Measurements from ENCODE around the gene LSAMP. TPM values are rescaled to one million over a fixed set of nuclear protein-coding genes. Genes with fewer than 3 reads are reported as not detected.

Gene LSAMP
- total RNA-seq, 1 donor from 2014 or later: 3.9 TPM

DNA sequence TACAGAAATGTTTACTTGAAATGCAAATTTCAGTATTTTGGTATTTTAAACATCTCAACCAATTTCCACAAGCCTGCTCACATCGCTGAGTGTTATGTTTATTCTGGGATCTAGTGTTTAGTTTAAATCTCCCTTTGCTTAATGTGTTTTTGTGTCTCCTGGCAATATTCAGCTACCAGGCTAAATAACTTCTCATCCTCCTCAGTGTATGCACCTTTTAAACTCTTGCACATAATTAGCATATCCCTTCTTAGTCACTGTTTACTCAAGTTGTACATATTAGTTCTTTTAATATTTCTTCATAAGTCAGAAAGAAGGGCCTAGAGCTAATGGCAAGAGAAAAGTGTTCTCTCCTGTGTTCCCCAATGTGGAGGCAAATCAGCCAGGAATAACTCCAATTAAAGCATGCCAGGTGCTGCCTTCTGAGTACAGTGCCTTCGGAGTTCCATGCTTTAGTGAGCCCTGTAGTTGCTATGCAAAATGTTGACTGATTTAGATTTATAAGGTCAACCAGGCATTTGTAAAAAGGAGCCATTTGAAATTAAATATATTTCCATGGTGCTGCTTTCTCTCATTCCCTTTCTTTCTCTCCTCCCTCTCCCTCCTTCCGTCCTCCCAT is 587.7 kb downstream of the LSAMP start:
- Histone ChIP-seq H3K4me1 (no peaks in the 10 kb centered on the region), H3K36me3 (no peaks in the 10 kb centered on the region), H3K9me3 (no peaks in the 10 kb centered on the region), H3K4me3 (no peak overlapping the region), H3K27me3 (no peaks in the 10 kb centered on the region), H3K27ac (no peak overlapping the region)
- intact Hi-C loops (cut with DNase I): no loop called here
- DNase-seq (ENCODE audit: extremely low spot score in 2 of 2): no peak
- TF ChIP-seq POLR2AphosphoS5 (IDR thresholded peaks at IDR 0.05; ENCODE audit: insufficient read depth in 1 of 2, low read depth in 1 of 2) (no peak), POLR2A (IDR thresholded peaks at IDR 0.05) (no peak)

DNA sequence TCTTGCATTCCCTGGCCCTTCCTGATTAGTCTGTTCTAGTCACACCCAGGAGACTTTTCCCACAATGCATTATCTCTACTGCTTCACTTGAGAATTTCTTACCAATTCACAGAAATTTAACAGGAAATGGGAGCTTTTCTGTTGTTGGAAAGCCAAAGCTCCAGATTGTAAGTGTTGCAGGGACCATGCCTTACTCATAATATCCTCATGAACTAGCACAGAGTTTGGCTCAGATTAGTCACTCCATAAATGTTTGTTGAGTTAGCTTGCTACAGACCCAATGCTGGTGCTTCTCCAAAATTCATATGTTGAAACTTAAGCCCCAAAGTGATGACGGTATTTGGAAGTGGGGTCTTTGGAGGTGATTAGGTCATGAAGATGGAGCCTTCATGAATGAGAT is 589.4 kb downstream of the LSAMP start:
- Histone ChIP-seq H3K36me3 (no peaks in the 10 kb centered on the region), H3K27me3 (no peaks in the 10 kb centered on the region), H3K4me1 (no peaks in the 10 kb centered on the region), H3K9me3 (no peaks in the 10 kb centered on the region), H3K27ac (no peak overlapping the region), H3K4me3 (no peak overlapping the region)
- intact Hi-C loops (cut with DNase I): no loop called here
- no peak for TF ChIP-seq CTCF (IDR thresholded peaks at IDR 0.05)
- no peak for TF ChIP-seq POLR2A (IDR thresholded peaks at IDR 0.05)
- TF ChIP-seq POLR2AphosphoS5 (IDR thresholded peaks at IDR 0.05; ENCODE audit: insufficient read depth in 1 of 2, low read depth in 1 of 2): no peak
- no peak for DNase-seq (ENCODE audit: extremely low spot score in 2 of 2)

- intact Hi-C loops (cut with DNase I): no loop called here
- no peak for TF ChIP-seq POLR2AphosphoS5 (IDR thresholded peaks at IDR 0.05; ENCODE audit: insufficient read depth in 1 of 2, low read depth in 1 of 2)
- TF ChIP-seq CTCF (IDR thresholded peaks at IDR 0.05): no peak
- TF ChIP-seq POLR2A (IDR thresholded peaks at IDR 0.05): no peak
- no peak overlapping the region for H3K27ac ChIP-seq
These were observed 592.2 kb downstream of the LSAMP start for GRCh38 chr3:115853104-115853503.

DNA sequence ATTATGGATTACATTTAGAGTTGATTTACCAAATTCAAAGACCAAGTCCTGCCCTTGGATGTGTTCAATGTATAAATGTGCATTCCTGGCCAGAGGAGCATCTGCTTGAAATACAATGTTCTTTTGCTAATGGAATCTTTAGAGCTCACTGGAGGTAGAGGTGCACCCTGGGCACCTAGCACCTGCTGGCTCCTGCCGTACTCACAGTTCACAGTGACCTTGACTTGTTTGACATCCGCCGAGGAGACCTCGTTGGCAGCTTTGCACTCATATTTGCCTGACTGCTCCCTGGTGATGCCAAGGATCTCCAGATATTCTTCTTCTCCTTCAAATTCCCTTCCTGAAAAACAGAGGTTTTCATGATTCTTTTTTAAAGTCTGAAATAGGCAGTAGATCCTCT is 593.0 kb downstream of the LSAMP start:
- H3K4me1 ChIP-seq: no peaks in the 10 kb centered on the region
- H3K27ac ChIP-seq: no peak overlapping the region
- H3K27me3 ChIP-seq: no peaks in the 10 kb centered on the region
- no peak for DNase-seq (ENCODE audit: extremely low spot score in 2 of 2)
- TF ChIP-seq POLR2AphosphoS5 (IDR thresholded peaks at IDR 0.05; ENCODE audit: insufficient read depth in 1 of 2, low read depth in 1 of 2): no peak
- TF ChIP-seq CTCF (IDR thresholded peaks at IDR 0.05): no peak
- no peak for TF ChIP-seq POLR2A (IDR thresholded peaks at IDR 0.05)
- no peak overlapping the region for H3K4me3 ChIP-seq
- H3K36me3 ChIP-seq: no peaks in the 10 kb centered on the region
- intact Hi-C loops (cut with DNase I): no loop called here
- no peaks in the 10 kb centered on the region for H3K9me3 ChIP-seq

More at GRCh38 chr3:115853104-115853503, 592.2 kb downstream of the LSAMP start:
- no peak for DNase-seq (ENCODE audit: extremely low spot score in 2 of 2)
- Histone ChIP-seq H3K4me3 (no peak overlapping the region), H3K27me3 (no peaks in the 10 kb centered on the region), H3K36me3 (no peaks in the 10 kb centered on the region), H3K4me1 (no peaks in the 10 kb centered on the region), H3K9me3 (no peaks in the 10 kb centered on the region)

- Histone ChIP-seq H3K36me3 (no peaks in the 10 kb centered on the region), H3K4me3 (no peak overlapping the region), H3K4me1 (no peaks in the 10 kb centered on the region), H3K27ac (no peak overlapping the region), H3K27me3 (no peaks in the 10 kb centered on the region), H3K9me3 (no peaks in the 10 kb centered on the region)
- DNase-seq (ENCODE audit: extremely low spot score in 2 of 2): no peak
- TF ChIP-seq CTCF (IDR thresholded peaks at IDR 0.05) (no peak), POLR2A (IDR thresholded peaks at IDR 0.05) (no peak), POLR2AphosphoS5 (IDR thresholded peaks at IDR 0.05; ENCODE audit: insufficient read depth in 1 of 2, low read depth in 1 of 2) (no peak)
- intact Hi-C loops (cut with DNase I): no loop called here
These were observed 593.7 kb downstream of the LSAMP start for GRCh38 chr3:115851571-115851970.
